ENCODE measurements around the gene VAT1. TPM values are rescaled to one million over a fixed set of nuclear protein-coding genes. Genes with fewer than 3 reads are reported as not detected.

VAT1 gene
- total and polyA plus RNA-seq, 2 experiments from 2014 or later, result 207 to 251 TPM

DNA sequence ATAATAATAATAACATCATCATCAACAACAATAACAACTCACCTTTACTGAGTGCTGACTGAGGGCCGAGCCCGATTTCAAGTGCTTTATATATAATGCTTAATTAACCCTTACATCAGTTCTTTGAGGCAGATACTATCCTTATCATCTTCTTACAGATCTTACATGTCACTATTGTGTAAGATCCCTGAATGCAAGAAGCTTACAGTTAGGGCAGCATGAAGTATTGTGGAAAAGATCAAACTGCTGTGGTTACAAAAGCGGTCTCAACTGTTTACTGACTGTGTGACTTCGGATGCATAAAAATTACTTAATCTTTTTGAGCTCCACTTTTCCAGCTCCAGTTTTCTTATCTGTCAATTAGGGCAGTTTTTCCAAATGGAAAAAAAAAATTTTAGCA, 3.3 kb downstream of the VAT1 start:
- Histone ChIP-seq H4K20me1 (ENCODE audit: insufficient read depth, poor library complexity, severe bottlenecking) (peaks cover 15% of the 10 kb centered on the region), H3K27me3 (no peaks in the 10 kb centered on the region), H3K4me2 (peak overlapping the region; percentile 88), H3K79me2 (peaks cover 47% of the 10 kb centered on the region), H2AFZ (no peak overlapping the region), H3K4me1 (ENCODE audit: insufficient read depth) (peaks cover 24% of the 10 kb centered on the region), H3K36me3 (replicated peaks; ENCODE audit: insufficient read depth, low read depth) (no peaks in the 10 kb centered on the region), H3K9me2 (replicated peaks; ENCODE audit: insufficient read depth) (no peaks in the 10 kb centered on the region), H3K27ac (peak overlapping the region; percentile 99), H3K9me3 (ENCODE audit: low read depth) (no peaks in the 10 kb centered on the region), H3K4me3 (no peak overlapping the region)
- DNase-seq (ENCODE audit: low spot score), result no peak
- WGBS (ENCODE audit: low lambda C conversion rate, missing lambda C conversion rate), result 72% methylated on average over 4 of the region's 4 CpGs
- TF ChIP-seq EZH2phosphoT487 (IDR thresholded peaks at IDR 0.05; ENCODE audit: low read depth, severe bottlenecking, unreplicated experiment) (no peak), EZH2 (IDR thresholded peaks at IDR 0.05; ENCODE audit: borderline replicate concordance) (no peak)
- TF ChIP-seq, protein P1, sequence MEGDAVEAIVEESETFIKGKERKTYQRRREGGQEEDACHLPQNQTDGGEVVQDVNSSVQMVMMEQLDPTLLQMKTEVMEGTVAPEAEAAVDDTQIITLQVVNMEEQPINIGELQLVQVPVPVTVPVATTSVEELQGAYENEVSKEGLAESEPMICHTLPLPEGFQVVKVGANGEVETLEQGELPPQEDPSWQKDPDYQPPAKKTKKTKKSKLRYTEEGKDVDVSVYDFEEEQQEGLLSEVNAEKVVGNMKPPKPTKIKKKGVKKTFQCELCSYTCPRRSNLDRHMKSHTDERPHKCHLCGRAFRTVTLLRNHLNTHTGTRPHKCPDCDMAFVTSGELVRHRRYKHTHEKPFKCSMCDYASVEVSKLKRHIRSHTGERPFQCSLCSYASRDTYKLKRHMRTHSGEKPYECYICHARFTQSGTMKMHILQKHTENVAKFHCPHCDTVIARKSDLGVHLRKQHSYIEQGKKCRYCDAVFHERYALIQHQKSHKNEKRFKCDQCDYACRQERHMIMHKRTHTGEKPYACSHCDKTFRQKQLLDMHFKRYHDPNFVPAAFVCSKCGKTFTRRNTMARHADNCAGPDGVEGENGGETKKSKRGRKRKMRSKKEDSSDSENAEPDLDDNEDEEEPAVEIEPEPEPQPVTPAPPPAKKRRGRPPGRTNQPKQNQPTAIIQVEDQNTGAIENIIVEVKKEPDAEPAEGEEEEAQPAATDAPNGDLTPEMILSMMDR (IDR thresholded peaks at IDR 0.05; ENCODE audit: poor library complexity), result no peak

DNA sequence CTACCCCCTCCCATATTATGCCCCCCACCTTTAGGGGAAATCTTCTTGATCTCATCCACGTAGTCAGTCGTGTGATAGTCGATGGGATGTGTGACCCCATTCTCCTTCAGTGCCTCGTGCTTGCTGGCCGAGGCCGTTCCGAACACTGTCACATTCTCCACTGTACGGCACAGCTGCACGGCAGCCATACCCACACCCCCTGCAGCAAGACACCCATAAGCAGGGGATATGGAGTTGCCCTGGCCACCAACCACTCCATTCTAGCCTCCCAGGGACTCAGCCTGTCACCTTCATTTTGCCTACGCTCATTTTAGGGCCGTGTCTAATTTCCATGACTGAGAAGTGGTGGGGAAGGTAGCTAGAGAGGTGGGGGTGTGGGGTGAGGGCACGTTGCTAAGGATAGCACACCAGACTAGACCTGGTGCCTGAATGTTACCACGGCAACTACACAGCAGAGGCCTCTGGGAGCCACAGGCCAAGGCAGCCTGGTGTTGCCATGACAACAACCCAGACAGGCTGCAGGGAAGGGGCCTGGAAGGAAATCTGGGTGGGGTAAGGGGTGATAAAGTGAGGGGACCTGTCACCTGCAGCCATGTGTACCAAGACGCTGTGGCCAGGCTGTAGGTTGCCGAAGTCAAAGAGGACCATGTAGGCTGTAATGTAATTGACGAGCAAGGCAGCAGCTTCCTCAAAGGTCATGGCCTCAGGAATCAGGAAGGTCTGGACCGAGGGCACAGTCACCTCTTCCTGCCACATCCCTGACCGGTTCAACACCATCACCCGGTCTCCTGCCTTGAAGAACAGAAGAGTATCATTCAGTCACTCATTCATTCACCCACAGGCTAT, 4.0 kb downstream of the VAT1 start:
- H2AFZ ChIP-seq, result no peak overlapping the region
- peaks cover 47% of the 10 kb centered on the region for H3K79me2 ChIP-seq
- H3K27ac ChIP-seq, result peak overlapping the region; percentile 99
- no peaks in the 10 kb centered on the region for H3K9me3 ChIP-seq (ENCODE audit: low read depth)
- no peaks in the 10 kb centered on the region for H3K27me3 ChIP-seq
- peak; percentile 64 for DNase-seq (ENCODE audit: low spot score)
- H3K9me2 ChIP-seq (replicated peaks; ENCODE audit: insufficient read depth), result no peaks in the 10 kb centered on the region
- 77% methylated on average over 19 of the region's 19 CpGs for WGBS (ENCODE audit: low lambda C conversion rate, missing lambda C conversion rate)
- no peak overlapping the region for H3K4me3 ChIP-seq
- peak overlapping the region; percentile 88 for H3K4me2 ChIP-seq
- no peak for TF ChIP-seq EZH2phosphoT487 (IDR thresholded peaks at IDR 0.05; ENCODE audit: low read depth, severe bottlenecking, unreplicated experiment)
- TF ChIP-seq, protein P1 (IDR thresholded peaks at IDR 0.05; ENCODE audit: poor library complexity), result no peak
- TF ChIP-seq EZH2 (IDR thresholded peaks at IDR 0.05; ENCODE audit: borderline replicate concordance), result no peak
- peaks cover 24% of the 10 kb centered on the region for H3K4me1 ChIP-seq (ENCODE audit: insufficient read depth)
- peaks cover 15% of the 10 kb centered on the region for H4K20me1 ChIP-seq (ENCODE audit: insufficient read depth, poor library complexity, severe bottlenecking)
- no peaks in the 10 kb centered on the region for H3K36me3 ChIP-seq (replicated peaks; ENCODE audit: insufficient read depth, low read depth)

DNA sequence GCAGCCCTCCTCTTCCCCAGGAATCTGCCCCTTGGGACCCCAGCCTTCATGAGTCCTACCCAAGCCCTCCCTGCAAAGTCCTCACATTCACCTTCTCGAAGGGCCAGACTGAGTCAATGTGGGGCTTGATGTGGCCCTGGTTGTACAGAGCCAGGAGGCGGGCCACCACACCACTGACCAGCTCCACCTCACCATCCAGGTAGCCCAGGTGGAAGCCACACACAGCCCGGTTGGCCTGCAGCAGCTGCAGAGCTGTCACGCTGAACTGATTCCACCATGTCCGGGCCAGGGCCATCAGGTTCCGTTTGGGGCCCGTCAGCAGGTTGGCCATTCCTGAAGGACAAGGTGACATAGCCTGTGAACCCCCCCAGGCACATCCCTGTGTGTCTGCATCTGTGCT, 6.0 kb downstream of the VAT1 start:
- no peak for DNase-seq (ENCODE audit: low spot score)

More for the DNA sequence above, 6.0 kb downstream of the VAT1 start:
- Histone ChIP-seq H3K36me3 (replicated peaks; ENCODE audit: insufficient read depth, low read depth) (no peaks in the 10 kb centered on the region), H4K20me1 (ENCODE audit: insufficient read depth, poor library complexity, severe bottlenecking) (peaks cover 15% of the 10 kb centered on the region), H3K27ac (no peak overlapping the region), H2AFZ (no peak overlapping the region), H3K4me3 (no peak overlapping the region), H3K4me1 (ENCODE audit: insufficient read depth) (peaks cover 34% of the 10 kb centered on the region), H3K9me3 (ENCODE audit: low read depth) (no peaks in the 10 kb centered on the region), H3K9me2 (replicated peaks; ENCODE audit: insufficient read depth) (no peaks in the 10 kb centered on the region), H3K79me2 (peaks cover 38% of the 10 kb centered on the region), H3K4me2 (no peak overlapping the region), H3K27me3 (no peaks in the 10 kb centered on the region)
- TF ChIP-seq, protein P1 (IDR thresholded peaks at IDR 0.05; ENCODE audit: poor library complexity), result no peak
- TF ChIP-seq EZH2phosphoT487 (IDR thresholded peaks at IDR 0.05; ENCODE audit: low read depth, severe bottlenecking, unreplicated experiment) (no peak), EZH2 (IDR thresholded peaks at IDR 0.05; ENCODE audit: borderline replicate concordance) (no peak)
- 94% methylated on average over 7 of the region's 7 CpGs for WGBS (ENCODE audit: low lambda C conversion rate, missing lambda C conversion rate)
